GM12875 (cell line): Measurements from ENCODE around the gene ELOVL5.
"Not testable (repeated sequence)": the region's sequence is repeated elsewhere in the genome, so short reads cannot be mapped to it uniquely, and the experiment has no call there.

Source experiments
- H3K4me3 ChIP-seq: one replicate; pipeline ENCODE4 v1.5.1; 2011; ENCODE audit warnings: low read depth, low read length, control low read depth
- TF ChIP-seq, protein P1 (sequence below): IDR thresholded peaks from 2 replicates; pipeline ENCODE4 v1.5.1; 2011; ENCODE audit warnings: low read depth, mild to moderate bottlenecking, control low read depth, inconsistent platforms, low read length, moderate library complexity, borderline replicate concordance; ENCODE audit not compliant: insufficient read depth

ELOVL5 gene

DNA sequence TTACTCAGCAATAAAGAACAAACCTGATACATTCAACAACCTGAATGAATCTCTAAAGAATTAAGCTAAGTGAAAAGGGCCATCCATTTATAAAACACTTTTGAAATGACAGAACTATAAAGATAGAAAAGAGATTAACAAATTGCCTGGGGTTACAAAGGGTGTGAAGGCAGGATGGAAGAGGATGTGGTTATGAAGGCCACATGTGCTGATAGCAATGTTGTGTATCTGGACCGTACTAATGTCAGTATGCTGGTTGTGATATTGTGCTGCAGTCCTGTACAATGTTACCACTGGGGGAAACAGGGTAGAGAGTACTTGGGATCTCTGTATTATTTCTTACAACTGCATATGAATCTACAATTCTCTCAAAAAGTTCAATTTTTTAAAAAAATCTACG, 36.4 kb downstream of the ELOVL5 start:
- TF ChIP-seq, protein P1, sequence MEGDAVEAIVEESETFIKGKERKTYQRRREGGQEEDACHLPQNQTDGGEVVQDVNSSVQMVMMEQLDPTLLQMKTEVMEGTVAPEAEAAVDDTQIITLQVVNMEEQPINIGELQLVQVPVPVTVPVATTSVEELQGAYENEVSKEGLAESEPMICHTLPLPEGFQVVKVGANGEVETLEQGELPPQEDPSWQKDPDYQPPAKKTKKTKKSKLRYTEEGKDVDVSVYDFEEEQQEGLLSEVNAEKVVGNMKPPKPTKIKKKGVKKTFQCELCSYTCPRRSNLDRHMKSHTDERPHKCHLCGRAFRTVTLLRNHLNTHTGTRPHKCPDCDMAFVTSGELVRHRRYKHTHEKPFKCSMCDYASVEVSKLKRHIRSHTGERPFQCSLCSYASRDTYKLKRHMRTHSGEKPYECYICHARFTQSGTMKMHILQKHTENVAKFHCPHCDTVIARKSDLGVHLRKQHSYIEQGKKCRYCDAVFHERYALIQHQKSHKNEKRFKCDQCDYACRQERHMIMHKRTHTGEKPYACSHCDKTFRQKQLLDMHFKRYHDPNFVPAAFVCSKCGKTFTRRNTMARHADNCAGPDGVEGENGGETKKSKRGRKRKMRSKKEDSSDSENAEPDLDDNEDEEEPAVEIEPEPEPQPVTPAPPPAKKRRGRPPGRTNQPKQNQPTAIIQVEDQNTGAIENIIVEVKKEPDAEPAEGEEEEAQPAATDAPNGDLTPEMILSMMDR = no peak
- H3K4me3 ChIP-seq = no peak overlapping the region

DNA sequence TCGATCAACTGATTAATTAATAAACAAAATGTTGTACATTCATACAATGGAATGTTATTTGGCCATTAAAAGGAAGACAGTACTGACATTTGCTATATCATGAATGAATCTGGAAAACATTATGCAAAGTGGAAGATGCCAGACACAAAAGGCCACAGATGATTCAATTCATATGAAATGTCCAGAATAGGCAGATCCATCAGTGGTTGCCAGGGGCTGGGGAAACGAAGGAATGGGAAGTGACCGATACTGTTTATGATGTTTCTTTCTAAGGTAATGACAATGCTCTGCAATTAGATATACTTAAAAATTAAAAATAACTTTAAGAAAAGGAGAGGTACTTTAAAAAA, 37.2 kb downstream of the ELOVL5 start:
- TF ChIP-seq, protein P1 = no peak

DNA sequence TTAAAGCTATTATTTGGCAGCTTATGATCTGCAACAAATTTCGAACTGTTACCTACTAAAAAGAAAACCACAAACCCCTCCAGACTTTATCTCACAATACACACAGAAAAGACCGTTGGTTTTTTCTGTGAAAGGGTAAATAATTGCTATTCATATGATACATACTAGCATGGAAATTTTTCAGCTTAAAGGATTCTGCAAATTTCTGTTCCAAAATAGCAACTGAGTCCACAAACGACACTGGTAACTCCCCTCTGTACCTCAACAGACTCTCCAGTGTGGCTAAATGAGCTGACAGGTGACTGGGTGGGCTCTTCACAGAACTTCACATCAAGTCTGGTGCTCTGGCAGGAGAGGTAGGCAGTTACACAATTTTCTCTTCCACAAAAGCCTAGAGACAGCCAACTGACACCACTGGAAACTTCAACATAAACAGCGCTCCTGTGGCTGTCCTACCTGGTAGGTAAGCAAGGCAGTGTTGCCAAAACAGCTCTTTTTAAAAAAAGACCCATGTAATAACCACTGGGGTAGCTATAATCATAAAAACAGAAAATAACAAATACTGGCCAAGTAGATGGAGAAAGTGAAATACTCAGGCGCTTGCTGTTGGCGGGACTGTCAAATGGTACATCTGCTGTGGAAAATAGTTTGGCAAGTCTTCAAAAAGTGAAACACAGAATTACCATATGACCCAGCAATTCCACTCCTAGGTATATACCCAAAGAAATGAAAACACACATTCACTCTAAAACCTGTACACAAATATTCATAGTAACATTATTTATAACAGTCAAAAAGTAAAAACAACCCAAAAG, 37.8 kb downstream of the ELOVL5 start:
- no peak overlapping the region for H3K4me3 ChIP-seq
- TF ChIP-seq, protein P1 = no peak

More for the DNA sequence above, 37.2 kb downstream of the ELOVL5 start:
- no peak overlapping the region for H3K4me3 ChIP-seq

DNA sequence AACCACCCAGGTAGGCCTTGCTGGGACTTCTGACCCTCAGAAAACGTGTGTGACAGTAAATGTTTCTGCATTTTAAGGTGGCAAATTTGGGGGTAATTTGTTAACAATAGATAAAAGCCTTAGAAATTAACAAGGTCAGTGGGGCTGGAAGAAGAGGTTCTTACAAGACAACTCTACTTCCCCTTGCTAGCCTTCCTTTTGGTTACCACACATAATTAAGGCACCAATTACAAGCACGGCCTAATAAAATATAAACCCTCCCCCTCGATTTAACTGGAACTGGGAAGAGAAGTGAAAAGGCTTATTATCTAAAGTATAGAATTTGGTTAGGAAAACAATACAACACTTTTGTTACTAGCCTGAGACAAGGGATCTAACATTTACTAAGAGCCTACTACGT, 38.8 kb downstream of the ELOVL5 start:
- TF ChIP-seq, protein P1 = no peak
- no peak overlapping the region for H3K4me3 ChIP-seq

DNA sequence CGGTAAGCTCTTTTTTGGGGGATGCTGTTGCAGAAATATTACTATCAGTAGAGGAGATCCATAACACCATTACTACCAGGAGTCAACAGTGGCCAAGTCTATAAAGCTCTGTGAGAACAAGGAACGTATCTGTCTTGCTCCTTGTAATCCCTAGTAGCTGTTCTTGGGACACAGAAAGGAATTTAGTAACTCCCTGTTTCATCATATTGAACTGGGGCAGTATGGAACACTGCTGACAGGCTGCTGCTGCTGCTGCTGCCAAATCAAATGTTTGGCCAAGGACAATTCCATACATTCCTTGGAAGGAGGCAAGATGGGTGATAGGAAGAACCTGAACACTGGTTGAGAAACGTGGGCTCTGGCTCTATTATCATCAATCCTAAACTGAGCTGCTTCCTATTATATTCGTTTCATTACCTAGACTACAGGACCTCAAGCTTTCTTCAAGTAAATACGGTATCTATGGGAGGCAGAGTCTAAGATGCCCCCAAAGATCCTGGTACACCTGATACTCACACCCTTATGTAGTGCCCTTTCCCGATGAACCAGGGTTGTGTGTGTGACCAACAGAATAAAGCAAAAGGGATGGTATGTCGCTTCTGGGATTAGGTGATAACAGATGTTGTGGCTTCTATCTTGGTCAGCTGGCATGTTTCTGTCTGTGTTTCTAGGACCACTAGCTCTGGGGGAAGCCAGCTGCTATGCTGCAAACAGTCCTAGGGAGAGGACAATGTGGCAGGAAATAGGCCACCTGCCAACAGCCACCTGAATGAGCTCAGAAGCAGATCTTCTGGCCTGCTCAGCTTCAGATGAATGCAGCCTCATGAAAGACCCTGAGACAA, 39.5 kb downstream of the ELOVL5 start:
- TF ChIP-seq, protein P1 = no peak
- H3K4me3 ChIP-seq = no peak overlapping the region

DNA sequence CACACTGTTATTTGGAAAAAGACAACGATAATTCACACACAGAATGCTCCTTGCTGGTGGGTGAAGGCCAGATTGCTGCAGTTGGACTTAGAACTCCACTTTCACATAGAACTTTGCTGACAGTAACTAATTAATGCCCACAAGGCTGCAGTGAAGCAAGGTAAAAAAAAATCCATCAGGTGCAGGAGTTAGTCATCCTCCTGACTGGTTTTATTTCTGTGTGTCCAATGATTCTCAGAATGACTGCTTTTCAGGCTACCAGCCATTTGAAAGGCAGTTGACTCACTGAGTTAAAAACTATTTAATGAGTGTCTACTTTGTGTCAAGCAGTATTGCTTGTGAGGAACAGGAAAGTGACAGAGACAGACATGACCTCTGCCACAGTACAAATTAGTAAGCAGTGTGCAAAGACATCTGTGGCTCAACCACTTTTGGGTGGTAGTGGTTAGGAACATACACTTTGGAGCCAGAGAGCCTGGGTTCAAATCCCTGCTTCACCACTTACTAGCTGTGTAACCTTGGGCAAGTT, 41.9 kb downstream of the ELOVL5 start:
- no peak overlapping the region for H3K4me3 ChIP-seq
- TF ChIP-seq, protein P1 = no peak

DNA sequence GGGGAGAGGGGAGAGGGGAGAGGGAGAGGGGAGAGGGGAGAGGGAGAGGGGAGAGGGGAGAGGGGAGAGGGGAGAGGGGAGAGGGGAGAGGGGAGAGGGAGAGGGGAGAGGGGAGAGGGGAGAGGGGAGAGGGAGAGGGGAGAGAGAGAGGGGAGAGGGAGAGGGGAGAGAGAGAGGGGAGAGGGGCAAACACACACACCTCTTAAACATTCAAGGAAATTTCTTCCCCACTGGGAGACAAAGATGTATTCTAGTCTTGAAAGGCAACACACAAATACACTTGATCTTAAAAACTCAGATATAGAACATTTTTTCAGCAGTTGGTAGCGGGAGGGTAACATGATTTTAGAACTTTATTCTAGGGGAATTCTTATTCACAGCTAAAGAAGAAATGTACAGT, 42.5 kb downstream of the ELOVL5 start:
- not testable (repeated sequence) for H3K4me3 ChIP-seq

DNA sequence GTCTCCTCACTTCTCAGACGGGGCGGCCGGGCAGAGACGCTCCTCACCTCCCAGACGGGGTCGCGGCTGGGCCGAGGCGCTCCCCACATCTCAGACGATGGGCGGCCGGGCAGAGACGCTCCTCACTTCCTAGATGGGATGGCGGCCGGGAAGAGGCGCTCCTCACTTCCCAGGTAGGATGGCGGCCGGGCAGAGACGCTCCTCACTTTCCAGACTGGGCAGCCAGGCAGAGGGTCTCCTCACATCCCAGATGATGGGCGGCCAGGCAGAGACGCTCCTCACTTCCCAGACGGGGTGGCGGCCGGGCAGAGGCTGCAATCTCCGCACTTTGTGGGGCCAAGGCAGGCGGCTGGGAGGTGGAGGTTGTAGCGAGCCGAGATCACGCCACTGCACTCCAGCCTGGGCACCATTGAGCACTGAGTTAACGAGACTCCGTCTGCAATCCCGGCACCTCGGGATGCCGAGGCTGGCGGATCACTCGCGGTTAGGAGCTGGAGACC, 43.2 kb downstream of the ELOVL5 start:
- H3K4me3 ChIP-seq = not testable (repeated sequence)

DNA sequence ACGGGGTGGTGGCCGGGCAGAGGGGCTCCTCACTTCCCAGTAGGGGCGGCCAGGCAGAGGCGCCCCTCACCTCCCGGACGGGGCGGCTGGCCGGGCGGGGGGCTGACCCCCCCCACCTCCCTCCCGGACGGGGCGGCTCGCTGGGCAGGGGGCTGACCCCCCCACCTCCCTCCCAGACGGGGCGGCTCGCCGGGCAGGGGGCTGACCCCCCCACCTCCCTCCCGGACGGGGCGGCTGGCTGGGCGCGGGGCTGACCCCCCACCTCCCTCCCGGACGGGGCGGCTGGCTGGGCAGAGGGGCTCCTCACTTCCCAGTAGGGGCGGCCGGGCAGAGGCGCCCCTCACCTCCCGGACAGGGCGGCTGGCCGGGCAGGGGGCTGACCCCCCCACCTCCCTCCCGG, 43.8 kb downstream of the ELOVL5 start:
- not testable (repeated sequence) for H3K4me3 ChIP-seq
